Upper lobe of left lung (tissue), 6 donors: ENCODE measurements around the gene STARD7. TPM values are rescaled to one million over a fixed set of nuclear protein-coding genes. Genes with fewer than 3 reads are reported as not detected.
A peak's percentile ranks its signal among the peaks of the same experiment; 100 is the strongest.

Source experiments
- ATAC-seq, 2 donors: fragments of 200-7000 bp; cut with Tn5 transposase; one replicate each; pipeline ENCODE4 v1.9.1; 2022; ENCODE audit warnings: mild to moderate bottlenecking in 2 of 2, moderate library complexity in 2 of 2; ENCODE audit not compliant: low FRiP score in 2 of 2
- DNase-seq, 2 donors: peaks; one replicate each; pipeline ENCODE4 v3.0.0-alpha.2; 2019 to 2020
- H3K27ac ChIP-seq, 4 donors: fragments of 200-600 bp; sonication (generic); one replicate each; pipeline ENCODE4 v1.5.1; 2016 to 2019
- H3K27me3 ChIP-seq, 4 donors: fragments of 200-600 bp; sonication (generic); one replicate each; pipeline ENCODE4 v1.5.1; 2017 to 2019
- H3K36me3 ChIP-seq, 4 donors: fragments of 200-600 bp; sonication (generic); one replicate each; pipeline ENCODE4 v1.5.1; 2016 to 2019
- H3K4me1 ChIP-seq, 4 donors: fragments of 200-600 bp; sonication (generic); one replicate each; pipeline ENCODE4 v1.5.1; 2018 to 2019
- H3K4me3 ChIP-seq, 4 donors: fragments of 200-600 bp; sonication (generic); one replicate each; pipeline ENCODE4 v1.5.1; 2017 to 2019; ENCODE audit warnings: mild to moderate bottlenecking in 2 of 4, moderate library complexity in 1 of 4
- H3K9me3 ChIP-seq, 4 donors: fragments of 200-600 bp; sonication (generic); one replicate each; pipeline ENCODE4 v1.5.1; 2018 to 2019
- EP300 ChIP-seq, 4 donors: sonication (generic); formaldehyde crosslinking; IDR thresholded peaks; one replicate each; pipeline ENCODE4 v1.5.1; 2017; ENCODE audit warnings: antibody characterized with exemption in 4 of 4, control low read depth in 2 of 4
- POLR2A ChIP-seq, 4 donors: fragments of 450-650 bp; IDR thresholded peaks; one replicate each; pipeline ENCODE4 v1.5.1; 2016 to 2017; ENCODE audit warnings: antibody characterized with exemption in 4 of 4, mild to moderate bottlenecking in 2 of 4
- POLR2AphosphoS5 ChIP-seq, 2 donors: sonication (generic); formaldehyde crosslinking; IDR thresholded peaks; one replicate each; pipeline ENCODE4 v1.5.1; 2017; ENCODE audit warnings: antibody characterized with exemption in 2 of 2
- WGBS, 2 donors: methylation state at CpG; one replicate each; pipeline ENCODE4 v1.1.5; 2017 to 2018; 5-methylcytosine and 5-hydroxymethylcytosine counted together
- total RNA-seq, 6 donors: library from RNA; depleted of rRNA in 4 of 6; stranded (reverse); fragments of >200 nt in 4 of 6; gene quantifications; one replicate each; pipeline versions ENCODE4 v1.1.0 to v1.2.1, GENCODE V29; 2016 to 2021
- TF ChIP-seq, protein P1 (sequence below), 6 experiments: fragments of 450-650 bp in 4 of 6; fragments of 200-600 bp in 2 of 6; sonication (generic) in 2 of 6; IDR thresholded peaks; one replicate each; pipeline ENCODE4 v1.5.1; 2016 to 2019; ENCODE audit warnings: antibody characterized with exemption in 6 of 6
- donor health status: DM: no; HTN: no; CAD: no; lungs with moderate emphysema.
- donor health status: DM: no; HTN: yes; CAD: no; lungs with severe emphysema.

Gene STARD7
- total RNA-seq, 6 donors from 2014 or later: 76.4 to 226 (median 166) TPM

DNA sequence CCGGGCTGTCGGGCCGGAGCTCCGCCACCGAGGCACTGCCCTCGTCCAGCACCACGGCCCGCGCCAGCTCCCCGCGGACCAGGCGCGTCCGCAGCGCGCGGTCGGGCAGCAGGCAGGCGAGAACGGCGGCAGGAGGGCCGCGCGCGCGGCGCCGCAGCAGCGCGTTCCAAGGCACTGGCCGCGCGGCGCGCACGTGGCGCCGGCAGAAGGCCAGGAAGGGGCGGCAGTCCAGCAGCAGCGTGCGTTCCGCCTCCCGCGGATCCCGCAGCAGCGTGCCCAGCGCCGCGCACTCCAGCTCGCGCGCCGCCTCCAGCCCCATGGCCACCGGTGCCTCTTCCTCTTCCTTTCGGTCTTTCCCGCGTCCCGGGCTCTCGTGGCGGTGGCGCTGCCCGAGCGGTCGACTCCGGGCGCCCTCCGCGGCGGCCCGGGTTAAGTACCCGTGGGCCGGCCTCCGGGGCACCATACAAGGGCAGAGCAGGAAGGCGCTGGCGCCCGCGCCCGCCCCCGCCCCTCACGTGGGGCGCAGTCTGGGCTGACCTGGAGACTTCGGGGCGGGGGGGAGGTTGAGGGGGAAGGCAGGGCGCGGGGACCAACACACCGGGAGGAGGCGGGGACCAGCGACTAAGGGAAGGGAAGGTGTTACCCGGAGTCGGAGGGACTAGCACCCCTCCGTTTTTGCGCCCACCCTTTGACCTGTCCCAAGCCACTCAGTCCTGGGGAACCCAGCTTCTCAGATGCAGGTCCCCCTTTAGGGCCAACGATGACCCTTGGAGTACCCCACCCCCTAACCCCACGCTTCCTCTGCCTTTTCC is 63.4 kb downstream of the STARD7 start, which contains the start of gene DUSP2:
Gene DUSP2 (minus strand): TSS at position 405 of the 812 bp plus-strand sequence. CDS start 86 bp downstream, at position 319.
- Histone ChIP-seq H3K27ac (peak within 1 kb of the TSS in 3 of 4 donors; percentile 71 to 82 (median 76)), H3K4me1 (peaks cover 12 to 50% (median 27%) of the 10 kb centered on the region in 4 donors), H3K36me3 (no peaks in the 10 kb centered on the region), H3K4me3 (peak within 1 kb of the TSS; percentile 8 to 84 (median 70)), H3K27me3 (peaks cover 0 to 5% (median 0%) of the 10 kb centered on the region in 4 donors), H3K9me3 (no peaks in the 10 kb centered on the region)
- ATAC-seq: peak; percentile 86 to 87
- peak; percentile 43 to 83 for TF ChIP-seq POLR2AphosphoS5 (IDR thresholded peaks at IDR 0.05)
- TF ChIP-seq POLR2A (IDR thresholded peaks at IDR 0.05): peak in 2 of 4 donors; percentile 74 to 87
- TF ChIP-seq EP300 (IDR thresholded peaks at IDR 0.05): no peak
- TF ChIP-seq, protein P1, sequence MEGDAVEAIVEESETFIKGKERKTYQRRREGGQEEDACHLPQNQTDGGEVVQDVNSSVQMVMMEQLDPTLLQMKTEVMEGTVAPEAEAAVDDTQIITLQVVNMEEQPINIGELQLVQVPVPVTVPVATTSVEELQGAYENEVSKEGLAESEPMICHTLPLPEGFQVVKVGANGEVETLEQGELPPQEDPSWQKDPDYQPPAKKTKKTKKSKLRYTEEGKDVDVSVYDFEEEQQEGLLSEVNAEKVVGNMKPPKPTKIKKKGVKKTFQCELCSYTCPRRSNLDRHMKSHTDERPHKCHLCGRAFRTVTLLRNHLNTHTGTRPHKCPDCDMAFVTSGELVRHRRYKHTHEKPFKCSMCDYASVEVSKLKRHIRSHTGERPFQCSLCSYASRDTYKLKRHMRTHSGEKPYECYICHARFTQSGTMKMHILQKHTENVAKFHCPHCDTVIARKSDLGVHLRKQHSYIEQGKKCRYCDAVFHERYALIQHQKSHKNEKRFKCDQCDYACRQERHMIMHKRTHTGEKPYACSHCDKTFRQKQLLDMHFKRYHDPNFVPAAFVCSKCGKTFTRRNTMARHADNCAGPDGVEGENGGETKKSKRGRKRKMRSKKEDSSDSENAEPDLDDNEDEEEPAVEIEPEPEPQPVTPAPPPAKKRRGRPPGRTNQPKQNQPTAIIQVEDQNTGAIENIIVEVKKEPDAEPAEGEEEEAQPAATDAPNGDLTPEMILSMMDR (IDR thresholded peaks at IDR 0.05): peak in 3 of 6 experiments; percentile 6 to 29 (median 12)
- DNase-seq: peak; percentile 90 to 96
- WGBS, 2 donors: 9 to 13% methylated on average over 17 to 24 of the region's 94 CpGs

DNA sequence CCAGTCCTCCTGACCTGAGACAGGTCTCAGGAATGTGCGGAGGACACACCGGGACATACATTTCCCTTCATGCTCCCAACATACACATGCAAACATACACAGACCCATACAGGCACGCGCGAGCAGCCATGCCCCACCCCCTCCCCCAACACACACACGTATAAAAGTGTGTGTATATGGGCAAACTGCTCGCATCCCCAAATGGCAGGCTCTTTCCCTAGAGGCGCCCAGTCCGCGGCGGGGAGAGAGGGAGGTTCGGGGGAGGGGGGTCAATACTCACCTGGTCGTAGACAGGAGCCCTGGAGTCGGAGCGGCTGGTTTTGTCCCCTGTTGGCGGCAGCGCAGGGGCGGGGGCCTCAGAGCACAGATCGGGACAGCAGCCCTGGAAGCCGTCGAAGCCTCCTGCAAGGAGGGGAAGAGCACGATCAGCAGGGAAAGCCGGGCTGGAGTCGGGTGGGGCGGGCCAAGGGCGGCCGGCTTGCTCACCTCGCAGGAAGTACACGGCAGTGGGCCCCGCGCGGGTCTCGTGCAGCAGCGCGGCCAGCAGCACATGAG is 64.1 kb downstream of the STARD7 start:
- H3K27ac ChIP-seq: peak overlapping the region in 3 of 4 donors; percentile 71 to 82 (median 76)
- peak overlapping the region; percentile 8 to 84 (median 70) for H3K4me3 ChIP-seq
- H3K4me1 ChIP-seq: peaks cover 12 to 50% (median 27%) of the 10 kb centered on the region in 4 donors
- DNase-seq: no peak
- H3K9me3 ChIP-seq: no peaks in the 10 kb centered on the region
- TF ChIP-seq POLR2AphosphoS5 (IDR thresholded peaks at IDR 0.05): no peak
- no peak for TF ChIP-seq POLR2A (IDR thresholded peaks at IDR 0.05)
- TF ChIP-seq, protein P1 (IDR thresholded peaks at IDR 0.05): no peak
- no peak for TF ChIP-seq EP300 (IDR thresholded peaks at IDR 0.05)
- 10 to 33% methylated on average over 4 to 35 of the region's 35 CpGs for WGBS, 2 donors
- no peak for ATAC-seq
- no peaks in the 10 kb centered on the region for H3K36me3 ChIP-seq
- H3K27me3 ChIP-seq: peaks cover 0 to 5% (median 0%) of the 10 kb centered on the region in 4 donors

DNA sequence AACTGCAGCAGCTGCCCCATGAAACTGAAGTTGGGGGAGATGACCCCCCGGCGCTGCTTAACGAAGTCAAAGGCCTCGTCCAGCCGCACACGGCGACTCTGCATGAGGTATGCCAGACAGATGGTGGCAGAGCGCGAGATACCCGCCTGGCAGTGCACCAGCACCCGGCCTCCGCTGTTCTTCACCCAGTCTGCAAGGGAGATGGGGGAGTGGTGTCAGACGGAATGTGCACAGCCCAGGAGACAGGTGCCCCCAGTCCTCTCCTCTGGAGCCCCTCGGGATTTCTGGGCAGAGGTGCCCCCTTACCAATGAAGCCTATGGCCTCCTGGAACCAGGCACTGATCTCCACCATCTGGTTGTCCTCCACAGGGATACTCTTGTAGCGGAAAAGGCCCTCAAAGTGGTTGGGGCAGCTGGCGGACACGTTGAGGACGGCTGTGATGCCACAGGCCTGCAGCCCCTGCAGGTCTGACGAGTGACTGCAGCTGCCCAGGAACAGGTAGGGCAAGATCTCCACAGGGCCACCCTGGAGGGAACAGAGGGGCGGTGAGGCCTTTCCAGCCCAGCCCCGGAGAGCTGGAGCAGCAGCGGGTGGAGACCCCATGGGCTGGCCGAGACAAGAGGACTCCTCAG is 64.7 kb downstream of the STARD7 start:
- Histone ChIP-seq H3K4me3 (peak overlapping the region in 3 of 4 donors; percentile 70 to 84 (median 71)), H3K27me3 (peaks cover 0 to 5% (median 0%) of the 10 kb centered on the region in 4 donors), H3K4me1 (peaks cover 12 to 49% (median 27%) of the 10 kb centered on the region in 4 donors), H3K9me3 (no peaks in the 10 kb centered on the region), H3K36me3 (no peaks in the 10 kb centered on the region), H3K27ac (peak overlapping the region in 2 of 4 donors; percentile 76 to 82)
- WGBS, 2 donors: 74 to 79% methylated on average over 18 to 23 of the region's 23 CpGs
- ATAC-seq (no peak), DNase-seq (no peak)
- TF ChIP-seq EP300 (IDR thresholded peaks at IDR 0.05): no peak
- no peak for TF ChIP-seq POLR2AphosphoS5 (IDR thresholded peaks at IDR 0.05)
- TF ChIP-seq, protein P1 (IDR thresholded peaks at IDR 0.05): peak in 3 of 6 experiments; percentile 15 to 34 (median 31)

- 87 to 93% methylated on average over 10 of the region's 10 CpGs for WGBS, 2 donors
- no peak for TF ChIP-seq EP300 (IDR thresholded peaks at IDR 0.05)
- TF ChIP-seq POLR2AphosphoS5 (IDR thresholded peaks at IDR 0.05): no peak
- TF ChIP-seq POLR2A (IDR thresholded peaks at IDR 0.05): no peak
- TF ChIP-seq, protein P1 (IDR thresholded peaks at IDR 0.05): no peak
- no peaks in the 10 kb centered on the region for H3K36me3 ChIP-seq
- DNase-seq (no peak), ATAC-seq (no peak)
- peaks cover 16 to 49% (median 27%) of the 10 kb centered on the region in 4 donors for H3K4me1 ChIP-seq
- no peaks in the 10 kb centered on the region for H3K9me3 ChIP-seq
- H3K27me3 ChIP-seq: peaks cover 0 to 5% (median 0%) of the 10 kb centered on the region in 4 donors
- H3K4me3 ChIP-seq: peak overlapping the region in 3 of 4 donors; percentile 70 to 84 (median 71)
- H3K27ac ChIP-seq: peak overlapping the region in 2 of 4 donors; percentile 35 to 76
These were observed 65.3 kb downstream of the STARD7 start for GRCh38 chr2:96143231-96143847.
